GM12878 (cell line): ENCODE results near the gene OIT3. TPM values are rescaled to one million over a fixed set of nuclear protein-coding genes. Genes with fewer than 3 reads are reported as not detected.

Experiments
- ATAC-seq: fragments of 200-7000 bp; cut with Tn5 transposase; 3 replicates; pipeline ENCODE4 v1.9.1; 2020; ENCODE audit warnings: mild to moderate bottlenecking, moderate library complexity
- BruUV-seq: library from RNA; stranded (reverse); fragments of 400-500 nt; replicated peaks from 2 replicates; lab custom pipeline; 2021; lab: Mats Ljungman, UMichigan
- CTCF ChIA-PET: fragments of 300-600 bp; sonication (Branson Sonifier 250); formaldehyde crosslinking; extraction: SDS; loops from one replicate; lab custom pipeline; 2021; ENCODE audit warnings: inconsistent platforms; lab: Yijun Ruan, JAX
- POLR2A ChIA-PET: fragments of 350-600 bp; formaldehyde crosslinking; extraction: SDS; loops from one replicate; lab custom pipeline; 2021; ENCODE audit warnings: inconsistent platforms; lab: Charles Lee
- RAD21 ChIA-PET: fragments of 300-600 bp; sonication (Branson Sonifier 250); formaldehyde crosslinking; loops from one replicate; lab custom pipeline; 2023; ENCODE audit warnings: antibody characterized with exemption; ENCODE audit not compliant: unreplicated experiment; lab: Charles Lee
- SMC1A ChIA-PET: fragments of 300-600 bp; sonication (Branson Sonifier 250); formaldehyde crosslinking; loops from one replicate; lab custom pipeline; 2023; ENCODE audit not compliant: unreplicated experiment, uncharacterized antibody; lab: Charles Lee
- DNase-seq: peaks from one replicate; pipeline ENCODE4 v3.0.0-alpha.2; 2011; ENCODE audit warnings: low read depth, low spot score
- FAIRE-seq: peaks from 3 replicates; lab custom pipeline; 2011; peaks lifted over from hg19 to GRCh38; lab: Jason Lieb, UNC
- H2AFZ ChIP-seq: 2 replicates; pipeline ENCODE4 v1.6.0; 2011; ENCODE audit warnings: low read depth, low read length, control low read depth; ENCODE audit not compliant: control insufficient read depth
- H3K27ac ChIP-seq: 2 replicates; pipeline ENCODE4 v1.5.1; 2011; ENCODE audit warnings: control low read depth; ENCODE audit not compliant: control insufficient read depth, insufficient read depth
- H3K27me3 ChIP-seq, 2 experiments: replicated peaks in 1 of 2; 2 replicates each; pipeline versions ENCODE4 v1.6.0 to v1.6.1; 2011; ENCODE audit warnings: low read length in 1 of 2; ENCODE audit not compliant: control insufficient read depth in 2 of 2, insufficient read depth in 2 of 2
- H3K36me3 ChIP-seq, 2 experiments: 2 replicates each; pipeline ENCODE4 v1.5.1; 2011; ENCODE audit warnings: low read length in 1 of 2; ENCODE audit not compliant: control insufficient read depth in 2 of 2, insufficient read depth in 2 of 2
- H3K4me1 ChIP-seq: 2 replicates; pipeline ENCODE4 v1.6.1; 2011; ENCODE audit warnings: mild to moderate bottlenecking, low read length, moderate library complexity, mixed read lengths; ENCODE audit not compliant: control insufficient read depth, insufficient read depth
- H3K4me2 ChIP-seq: 2 replicates; pipeline ENCODE4 v1.6.0; 2011; ENCODE audit warnings: control low read depth; ENCODE audit not compliant: control insufficient read depth, insufficient read depth
- H3K4me3 ChIP-seq: fragments of 200-600 bp; sonication (generic); 2 replicates; pipeline ENCODE4 v1.5.1; 2016
- H3K79me2 ChIP-seq: 2 replicates; pipeline ENCODE4 v1.6.0; 2011; ENCODE audit warnings: low read length; ENCODE audit not compliant: control insufficient read depth, insufficient read depth
- H3K9ac ChIP-seq: 2 replicates; pipeline ENCODE4 v1.8.0; 2011; ENCODE audit warnings: low read length, control low read depth, mixed read lengths; ENCODE audit not compliant: control insufficient read depth, insufficient read depth
- H3K9me3 ChIP-seq: replicated peaks from 3 replicates; pipeline ENCODE4 v1.5.1; 2011; ENCODE audit warnings: mild to moderate bottlenecking, low read length; ENCODE audit not compliant: control insufficient read depth, insufficient read depth
- H4K20me1 ChIP-seq: 2 replicates; pipeline ENCODE4 v1.6.0; 2011; ENCODE audit not compliant: control insufficient read depth, insufficient read depth
- CEBPB ChIP-seq, 2 experiments: fragments of 150-350 bp in 1 of 2; IDR thresholded peaks; 2 replicates each; pipeline ENCODE4 v1.6.1; 2012 to 2014; ENCODE audit warnings: low read depth in 2 of 2, low read length in 2 of 2, borderline replicate concordance in 1 of 2, inconsistent platforms in 1 of 2
- FOXK2 ChIP-seq: fragments of 450-650 bp; IDR thresholded peaks from 2 replicates; pipeline ENCODE4 v1.6.1; 2017; ENCODE audit warnings: mild to moderate bottlenecking, moderate library complexity
- HDAC6 ChIP-seq: fragments of 200-600 bp; sonication (generic); IDR thresholded peaks from one replicate; pipeline ENCODE4 v1.8.0; 2017; ENCODE audit warnings: antibody characterized with exemption; ENCODE audit not compliant: unreplicated experiment
- IRF4 ChIP-seq: IDR thresholded peaks from 2 replicates; pipeline ENCODE4 v1.6.1; 2011; ENCODE audit warnings: low read depth, low read length
- MYB ChIP-seq: fragments of 150-350 bp; IDR thresholded peaks from 2 replicates; pipeline ENCODE4 v1.6.1; 2014; ENCODE audit warnings: mild to moderate bottlenecking, low read depth, low read length, borderline replicate concordance
- NFXL1 ChIP-seq: fragments of 450-650 bp; IDR thresholded peaks from 2 replicates; pipeline ENCODE4 v1.6.1; 2017; ENCODE audit warnings: antibody characterized with exemption, mild to moderate bottlenecking, borderline replicate concordance
- POU2F2 ChIP-seq: IDR thresholded peaks from 3 replicates; pipeline ENCODE4 v1.6.1; 2011; ENCODE audit warnings: low read depth, mild to moderate bottlenecking, low read length, borderline replicate concordance
- RFX5 ChIP-seq: IDR thresholded peaks from 2 replicates; pipeline ENCODE4 v1.6.1; 2011; ENCODE audit warnings: low read depth, low read length, improper control_type of control experiment
- SMAD5 ChIP-seq: IDR thresholded peaks from 2 replicates; pipeline ENCODE4 v1.6.1; 2016; ENCODE audit warnings: antibody characterized with exemption, low read depth
- ZNF217 ChIP-seq: fragments of 450-650 bp; IDR thresholded peaks from 2 replicates; pipeline ENCODE4 v1.6.1; 2017; ENCODE audit warnings: antibody characterized with exemption, mild to moderate bottlenecking
- WGBS: methylation state at CpG from one replicate; pipeline ENCODE4 v1.1.6; 2016; ENCODE audit warnings: low lambda C conversion rate; ENCODE audit not compliant: insufficient replicate concordance, insufficient coverage; ENCODE audit errors: missing lambda C conversion rate; 5-methylcytosine and 5-hydroxymethylcytosine counted together
- in situ Hi-C: fragments of 300-500 bp; cut with MboI; formaldehyde crosslinking; loops from 9 replicates; pipeline ENCODE4 v1.14.3; 2018; ENCODE audit warnings: mixed read lengths
- intact Hi-C: fragments of 100-400 bp; cut with micrococcal nuclease; formaldehyde crosslinking; loops from one replicate; pipeline ENCODE4 v1.14.2; 2022; ENCODE audit not compliant: unreplicated experiment
- polyA plus RNA-seq, 11 experiments: library from polyadenylated mRNA; depleted of rRNA in 4 of 11; unstranded in 6 of 11; stranded (reverse) in 5 of 11; fragments of >200 nt; fragmentation: Nextera tagmentation in 4 of 11; fragmentation: Illumina TruSeq in 1 of 11; extraction: Ambion mirVana in 4 of 11; extraction: Trizol in 1 of 11; gene quantifications; 1 replicate in 1 of 11; 2 replicates in 10 of 11; pipeline versions ENCODE4 v1.2.1 to v1.2.3, GENCODE V29; 2011 to 2016; ENCODE audit warnings: inconsistent platforms in 2 of 11, missing spikeins in 2 of 11, low read depth in 1 of 11
- total RNA-seq, 4 experiments: library from RNA; depleted of rRNA in 3 of 4; stranded (reverse); fragments of >200 nt in 3 of 4; fragmentation: Illumina TruSeq in 1 of 4; extraction: Trizol in 1 of 4; gene quantifications; 2 replicates each; pipeline versions ENCODE4 v1.2.1 to v1.2.3, GENCODE V29; 2013 to 2021

The OIT3 gene
- total and polyA plus RNA-seq, 10 of the 15 experiments (the other 5 are each of a cell fraction or from before 2014, with no cell fraction given), result not detected

- intact Hi-C loops, result no loop called here
- ChIA-PET CTCF (no interaction called here), POLR2A (interaction anchor here (0.6 kb wide), 1 partner anchor 16 kb away, joined by 3 read pairs; no protein-coding TSS in a partner anchor)
These were observed 87.7 kb downstream of the OIT3 start for GRCh38 chr10:72981028-72981881.

More at GRCh38 chr10:72981028-72981881, 87.7 kb downstream of the OIT3 start:
- Histone ChIP-seq H3K4me3 (no peak overlapping the region), H3K9me3 (peaks cover 2% of the 10 kb centered on the region), H3K79me2 (no peaks in the 10 kb centered on the region), H3K4me2 (no peak overlapping the region), H3K9ac (no peak overlapping the region), H3K4me1 (no peaks in the 10 kb centered on the region), H4K20me1 (no peaks in the 10 kb centered on the region), H3K27me3 (no peaks in the 10 kb centered on the region), H3K36me3 (no peaks in the 10 kb centered on the region), H3K27ac (no peak overlapping the region), H2AFZ (no peak overlapping the region)
- in situ Hi-C loops, result no loop called here
- 21% methylated on average over 4 of the region's 4 CpGs for WGBS
- no TSS peak for BruUV-seq
- ATAC-seq (peak; percentile 34), DNase-seq (no peak), FAIRE-seq (no peak)
- SMC1A ChIA-PET, result interaction anchor here (1.2 kb wide), 1 partner anchor 9 kb away, joined by 3 read pairs; no protein-coding TSS in a partner anchor
- RAD21 ChIA-PET, result interaction anchor here (0.7 kb wide), 1 partner anchor 370 kb away, joined by 3 read pairs; no protein-coding TSS in a partner anchor
- TF ChIP-seq RFX5 (no peak), SMAD5 (no peak), CEBPB (IDR thresholded peaks at IDR 0.05; ENCODE audit: borderline replicate concordance in 1 of 2, low read depth in 2 of 2, low read length in 2 of 2) (no peak), IRF4 (no peak), POU2F2 (no peak), MYB (no peak), FOXK2 (no peak), ZNF217 (no peak), NFXL1 (no peak), HDAC6 (no peak)
